ENCODE data around the gene HCN3. TPM values are rescaled to one million over a fixed set of nuclear protein-coding genes. Genes with fewer than 3 reads are reported as not detected.

The HCN3 gene
- total and polyA plus RNA-seq, 2 of the 8 experiments (the other 6 are each of a cell fraction or from before 2014, with no cell fraction given) = 6.4 to 7.3 TPM

DNA sequence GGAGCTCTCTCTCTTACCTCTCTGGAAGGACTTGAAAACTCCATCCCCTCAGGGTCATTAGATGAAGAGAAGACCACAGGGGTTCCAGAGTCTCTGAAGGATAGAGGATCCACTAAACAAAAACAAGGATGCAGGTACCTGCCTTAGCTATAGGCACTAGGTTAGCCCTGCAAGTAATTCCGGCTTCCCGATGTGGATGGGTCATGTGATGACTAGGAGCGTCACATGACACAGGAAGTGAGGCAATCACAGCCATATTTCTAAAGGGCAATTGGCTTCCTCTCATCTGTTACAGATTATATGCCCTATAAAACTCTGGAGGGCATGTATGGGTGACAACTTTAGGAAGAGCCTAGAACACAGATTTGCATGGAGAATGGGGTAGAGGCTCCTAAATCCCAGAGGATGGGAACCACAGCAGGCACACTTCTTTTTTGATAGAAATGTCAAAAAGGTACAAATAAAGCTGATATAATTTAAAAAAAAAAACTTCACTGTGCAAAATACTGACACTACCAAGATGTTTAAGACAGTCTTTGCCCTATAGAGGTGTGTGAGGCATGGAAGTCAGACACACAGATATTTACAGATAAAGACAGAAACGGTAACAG is 36.1 kb upstream of the HCN3 start (continued):
- TF ChIP-seq, protein P1, sequence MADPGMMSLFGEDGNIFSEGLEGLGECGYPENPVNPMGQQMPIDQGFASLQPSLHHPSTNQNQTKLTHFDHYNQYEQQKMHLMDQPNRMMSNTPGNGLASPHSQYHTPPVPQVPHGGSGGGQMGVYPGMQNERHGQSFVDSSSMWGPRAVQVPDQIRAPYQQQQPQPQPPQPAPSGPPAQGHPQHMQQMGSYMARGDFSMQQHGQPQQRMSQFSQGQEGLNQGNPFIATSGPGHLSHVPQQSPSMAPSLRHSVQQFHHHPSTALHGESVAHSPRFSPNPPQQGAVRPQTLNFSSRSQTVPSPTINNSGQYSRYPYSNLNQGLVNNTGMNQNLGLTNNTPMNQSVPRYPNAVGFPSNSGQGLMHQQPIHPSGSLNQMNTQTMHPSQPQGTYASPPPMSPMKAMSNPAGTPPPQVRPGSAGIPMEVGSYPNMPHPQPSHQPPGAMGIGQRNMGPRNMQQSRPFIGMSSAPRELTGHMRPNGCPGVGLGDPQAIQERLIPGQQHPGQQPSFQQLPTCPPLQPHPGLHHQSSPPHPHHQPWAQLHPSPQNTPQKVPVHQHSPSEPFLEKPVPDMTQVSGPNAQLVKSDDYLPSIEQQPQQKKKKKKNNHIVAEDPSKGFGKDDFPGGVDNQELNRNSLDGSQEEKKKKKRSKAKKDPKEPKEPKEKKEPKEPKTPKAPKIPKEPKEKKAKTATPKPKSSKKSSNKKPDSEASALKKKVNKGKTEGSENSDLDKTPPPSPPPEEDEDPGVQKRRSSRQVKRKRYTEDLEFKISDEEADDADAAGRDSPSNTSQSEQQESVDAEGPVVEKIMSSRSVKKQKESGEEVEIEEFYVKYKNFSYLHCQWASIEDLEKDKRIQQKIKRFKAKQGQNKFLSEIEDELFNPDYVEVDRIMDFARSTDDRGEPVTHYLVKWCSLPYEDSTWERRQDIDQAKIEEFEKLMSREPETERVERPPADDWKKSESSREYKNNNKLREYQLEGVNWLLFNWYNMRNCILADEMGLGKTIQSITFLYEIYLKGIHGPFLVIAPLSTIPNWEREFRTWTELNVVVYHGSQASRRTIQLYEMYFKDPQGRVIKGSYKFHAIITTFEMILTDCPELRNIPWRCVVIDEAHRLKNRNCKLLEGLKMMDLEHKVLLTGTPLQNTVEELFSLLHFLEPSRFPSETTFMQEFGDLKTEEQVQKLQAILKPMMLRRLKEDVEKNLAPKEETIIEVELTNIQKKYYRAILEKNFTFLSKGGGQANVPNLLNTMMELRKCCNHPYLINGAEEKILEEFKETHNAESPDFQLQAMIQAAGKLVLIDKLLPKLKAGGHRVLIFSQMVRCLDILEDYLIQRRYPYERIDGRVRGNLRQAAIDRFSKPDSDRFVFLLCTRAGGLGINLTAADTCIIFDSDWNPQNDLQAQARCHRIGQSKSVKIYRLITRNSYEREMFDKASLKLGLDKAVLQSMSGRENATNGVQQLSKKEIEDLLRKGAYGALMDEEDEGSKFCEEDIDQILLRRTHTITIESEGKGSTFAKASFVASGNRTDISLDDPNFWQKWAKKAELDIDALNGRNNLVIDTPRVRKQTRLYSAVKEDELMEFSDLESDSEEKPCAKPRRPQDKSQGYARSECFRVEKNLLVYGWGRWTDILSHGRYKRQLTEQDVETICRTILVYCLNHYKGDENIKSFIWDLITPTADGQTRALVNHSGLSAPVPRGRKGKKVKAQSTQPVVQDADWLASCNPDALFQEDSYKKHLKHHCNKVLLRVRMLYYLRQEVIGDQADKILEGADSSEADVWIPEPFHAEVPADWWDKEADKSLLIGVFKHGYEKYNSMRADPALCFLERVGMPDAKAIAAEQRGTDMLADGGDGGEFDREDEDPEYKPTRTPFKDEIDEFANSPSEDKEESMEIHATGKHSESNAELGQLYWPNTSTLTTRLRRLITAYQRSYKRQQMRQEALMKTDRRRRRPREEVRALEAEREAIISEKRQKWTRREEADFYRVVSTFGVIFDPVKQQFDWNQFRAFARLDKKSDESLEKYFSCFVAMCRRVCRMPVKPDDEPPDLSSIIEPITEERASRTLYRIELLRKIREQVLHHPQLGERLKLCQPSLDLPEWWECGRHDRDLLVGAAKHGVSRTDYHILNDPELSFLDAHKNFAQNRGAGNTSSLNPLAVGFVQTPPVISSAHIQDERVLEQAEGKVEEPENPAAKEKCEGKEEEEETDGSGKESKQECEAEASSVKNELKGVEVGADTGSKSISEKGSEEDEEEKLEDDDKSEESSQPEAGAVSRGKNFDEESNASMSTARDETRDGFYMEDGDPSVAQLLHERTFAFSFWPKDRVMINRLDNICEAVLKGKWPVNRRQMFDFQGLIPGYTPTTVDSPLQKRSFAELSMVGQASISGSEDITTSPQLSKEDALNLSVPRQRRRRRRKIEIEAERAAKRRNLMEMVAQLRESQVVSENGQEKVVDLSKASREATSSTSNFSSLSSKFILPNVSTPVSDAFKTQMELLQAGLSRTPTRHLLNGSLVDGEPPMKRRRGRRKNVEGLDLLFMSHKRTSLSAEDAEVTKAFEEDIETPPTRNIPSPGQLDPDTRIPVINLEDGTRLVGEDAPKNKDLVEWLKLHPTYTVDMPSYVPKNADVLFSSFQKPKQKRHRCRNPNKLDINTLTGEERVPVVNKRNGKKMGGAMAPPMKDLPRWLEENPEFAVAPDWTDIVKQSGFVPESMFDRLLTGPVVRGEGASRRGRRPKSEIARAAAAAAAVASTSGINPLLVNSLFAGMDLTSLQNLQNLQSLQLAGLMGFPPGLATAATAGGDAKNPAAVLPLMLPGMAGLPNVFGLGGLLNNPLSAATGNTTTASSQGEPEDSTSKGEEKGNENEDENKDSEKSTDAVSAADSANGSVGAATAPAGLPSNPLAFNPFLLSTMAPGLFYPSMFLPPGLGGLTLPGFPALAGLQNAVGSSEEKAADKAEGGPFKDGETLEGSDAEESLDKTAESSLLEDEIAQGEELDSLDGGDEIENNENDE (IDR thresholded peaks at IDR 0.05; ENCODE audit: insufficient replicate concordance, low read length) = no peak
- TF ChIP-seq MAFK (IDR thresholded peaks at IDR 0.05; ENCODE audit: low read depth, low read length) (0 out of 2 replicates have a peak, but pooled peaks have one; percentile 3), HDAC2 (IDR thresholded peaks at IDR 0.05; ENCODE audit: borderline replicate concordance in 1 of 2, low read depth in 2 of 2, low read length in 2 of 2) (peak; percentile 33 to 77; a peak in 1 of 4 replicates), SIX5 (IDR thresholded peaks at IDR 0.05; ENCODE audit: low read depth, low read length) (peak; percentile 76), ATF2 (IDR thresholded peaks at IDR 0.05; ENCODE audit: low read length) (0 out of 2 replicates have a peak, but pooled peaks have one; percentile 49), TBP (IDR thresholded peaks at IDR 0.05; ENCODE audit: low read depth, low read length) (peak; percentile 25; the same call in 1 of the 2 replicates), RXRA (IDR thresholded peaks at IDR 0.05; ENCODE audit: insufficient read depth, low read depth, low read length) (no peak)

All from H1 (cell line).